Skeletal muscle satellite cell (primary cell): ENCODE data around the gene KIF23.

ENCODE experiments used
- H3K27me3 ChIP-seq: 2 replicates; pipeline ENCODE4 v1.7.0; 2013; ENCODE audit warnings: low read length; ENCODE audit not compliant: control insufficient read depth, insufficient read depth
- H3K36me3 ChIP-seq: 2 replicates; pipeline ENCODE4 v1.7.0; 2013; ENCODE audit warnings: mild to moderate bottlenecking, control low read depth, low read length; ENCODE audit not compliant: insufficient read depth
- H3K4me1 ChIP-seq: 2 replicates; pipeline ENCODE4 v1.7.0; 2013; ENCODE audit warnings: low read length; ENCODE audit not compliant: control insufficient read depth, insufficient read depth
- H3K4me2 ChIP-seq: 2 replicates; pipeline ENCODE4 v1.7.0; 2013; ENCODE audit warnings: mild to moderate bottlenecking, low read length
- H3K4me3 ChIP-seq: 2 replicates; pipeline ENCODE4 v1.7.0; 2013; ENCODE audit warnings: low read length
- H3K9ac ChIP-seq: 2 replicates; pipeline ENCODE4 v1.7.0; 2013; ENCODE audit warnings: mild to moderate bottlenecking, low read depth, low read length, moderate library complexity
- H3K9me3 ChIP-seq: replicated peaks from 2 replicates; pipeline ENCODE4 v1.7.0; 2013; ENCODE audit warnings: mild to moderate bottlenecking, control low read depth, low read length

Gene KIF23

DNA sequence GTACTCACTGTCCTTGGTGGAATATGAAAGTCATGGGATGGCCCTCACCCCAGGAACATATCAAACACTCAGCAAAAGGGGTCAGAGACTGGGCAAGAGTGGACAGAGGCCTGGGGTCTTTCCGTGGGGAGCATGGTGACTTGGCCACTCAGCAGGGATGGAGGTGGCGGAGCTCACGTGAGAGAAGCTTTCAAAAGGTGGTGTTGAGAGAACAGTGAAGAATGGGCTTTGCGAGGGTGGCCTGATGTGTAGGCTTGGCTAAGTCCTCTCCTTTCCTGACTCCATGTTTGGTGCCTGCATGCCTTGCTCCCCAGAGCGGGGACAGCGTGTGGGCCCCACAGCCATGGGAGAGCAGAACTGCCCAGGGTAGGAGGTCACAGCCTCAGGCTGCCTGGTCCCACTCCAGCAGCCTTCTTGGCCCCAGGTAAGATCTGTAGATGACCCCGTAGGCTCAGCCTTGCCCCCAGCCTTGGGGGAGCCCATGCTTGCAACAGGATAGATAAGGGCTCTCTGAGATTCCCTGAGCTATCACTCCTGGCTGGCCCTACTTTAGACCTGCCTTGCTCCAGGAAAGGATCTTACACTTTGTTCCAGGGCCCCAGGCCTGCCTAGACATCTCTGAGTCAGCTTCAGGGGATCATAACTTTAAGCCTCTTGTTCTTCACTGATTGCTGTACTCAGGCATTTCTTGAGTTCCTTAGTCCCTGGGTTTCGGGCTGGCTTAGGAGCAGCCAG lies 55.5 kb downstream of the KIF23 start:
- H3K4me1 ChIP-seq = peaks cover 19% of the 10 kb centered on the region
- no peak overlapping the region for H3K4me3 ChIP-seq
- H3K27me3 ChIP-seq = no peaks in the 10 kb centered on the region
- no peaks in the 10 kb centered on the region for H3K36me3 ChIP-seq
- no peak overlapping the region for H3K4me2 ChIP-seq
- no peak overlapping the region for H3K9ac ChIP-seq
- H3K9me3 ChIP-seq = no peaks in the 10 kb centered on the region

DNA sequence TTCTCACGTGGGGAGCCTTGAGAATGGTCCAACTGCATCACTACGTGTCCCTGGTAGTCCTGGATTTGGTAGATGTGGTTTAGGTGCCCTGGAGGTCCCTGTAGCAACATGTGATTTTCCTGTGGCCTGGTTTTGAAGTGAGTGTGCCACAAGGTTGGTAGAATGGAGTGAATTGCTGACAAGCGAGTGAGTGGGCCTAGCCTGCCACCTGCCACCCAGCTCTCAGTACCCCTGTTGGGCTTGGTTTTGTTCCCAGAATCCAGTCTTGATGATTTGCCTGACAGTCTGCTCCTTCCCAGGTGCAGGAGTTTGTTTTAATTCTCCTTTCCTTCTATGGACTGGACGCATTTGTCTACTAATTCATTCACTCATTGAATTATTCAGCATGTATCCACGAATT lies 57.9 kb downstream of the KIF23 start:
- H3K4me3 ChIP-seq = no peak overlapping the region
- H3K4me2 ChIP-seq = no peak overlapping the region
- peaks cover 17% of the 10 kb centered on the region for H3K4me1 ChIP-seq
- H3K27me3 ChIP-seq = no peaks in the 10 kb centered on the region
- H3K9me3 ChIP-seq = no peaks in the 10 kb centered on the region
- no peak overlapping the region for H3K9ac ChIP-seq
- H3K36me3 ChIP-seq = no peaks in the 10 kb centered on the region

DNA sequence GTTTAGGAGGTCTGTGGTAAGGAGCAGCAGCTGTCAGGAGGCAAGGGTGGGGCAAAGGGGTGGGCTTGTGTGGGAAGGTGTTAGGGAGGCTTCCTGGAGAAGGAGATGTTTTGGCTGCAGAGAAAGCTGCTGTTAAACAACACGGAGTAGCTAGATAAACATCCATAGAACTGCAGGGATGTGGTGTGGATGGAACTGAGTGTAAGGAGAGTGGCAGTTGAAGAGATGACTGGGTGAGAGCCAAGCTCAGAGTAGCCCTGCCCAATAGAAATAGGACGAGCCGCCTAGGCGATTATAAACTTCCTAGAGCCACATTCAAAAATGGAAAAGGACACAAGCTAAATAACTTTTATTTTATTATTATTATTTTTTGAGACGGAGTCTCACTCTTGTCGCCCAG lies 58.4 kb downstream of the KIF23 start:
- H3K27me3 ChIP-seq = no peaks in the 10 kb centered on the region
- H3K4me2 ChIP-seq = no peak overlapping the region
- no peaks in the 10 kb centered on the region for H3K9me3 ChIP-seq
- no peak overlapping the region for H3K4me3 ChIP-seq
- no peak overlapping the region for H3K9ac ChIP-seq
- H3K36me3 ChIP-seq = no peaks in the 10 kb centered on the region
- peaks cover 17% of the 10 kb centered on the region for H3K4me1 ChIP-seq

DNA sequence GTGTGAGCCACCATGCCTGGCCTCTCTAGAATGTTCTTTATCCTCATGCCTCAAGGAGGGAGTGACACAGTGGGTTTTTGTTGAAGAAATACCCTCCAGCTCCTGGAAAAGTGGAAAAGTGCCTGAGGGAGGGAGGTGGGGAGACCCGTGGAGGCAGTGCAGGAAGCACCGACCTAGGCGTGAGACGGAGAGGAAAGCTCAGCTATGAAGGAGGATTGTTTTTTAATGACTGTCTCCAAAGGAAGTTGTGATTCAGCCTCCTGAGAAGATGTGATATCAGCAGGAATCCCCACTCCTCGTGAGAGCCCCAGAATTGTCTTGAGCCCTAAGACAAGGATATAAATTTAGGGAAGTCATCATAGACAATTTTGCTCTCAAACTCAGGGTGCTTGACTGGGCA lies 60.1 kb downstream of the KIF23 start:
- Histone ChIP-seq H3K4me1 (peaks cover 9% of the 10 kb centered on the region), H3K4me3 (no peak overlapping the region), H3K36me3 (no peaks in the 10 kb centered on the region), H3K9ac (no peak overlapping the region), H3K9me3 (no peaks in the 10 kb centered on the region), H3K4me2 (no peak overlapping the region), H3K27me3 (peaks cover 8% of the 10 kb centered on the region)

DNA sequence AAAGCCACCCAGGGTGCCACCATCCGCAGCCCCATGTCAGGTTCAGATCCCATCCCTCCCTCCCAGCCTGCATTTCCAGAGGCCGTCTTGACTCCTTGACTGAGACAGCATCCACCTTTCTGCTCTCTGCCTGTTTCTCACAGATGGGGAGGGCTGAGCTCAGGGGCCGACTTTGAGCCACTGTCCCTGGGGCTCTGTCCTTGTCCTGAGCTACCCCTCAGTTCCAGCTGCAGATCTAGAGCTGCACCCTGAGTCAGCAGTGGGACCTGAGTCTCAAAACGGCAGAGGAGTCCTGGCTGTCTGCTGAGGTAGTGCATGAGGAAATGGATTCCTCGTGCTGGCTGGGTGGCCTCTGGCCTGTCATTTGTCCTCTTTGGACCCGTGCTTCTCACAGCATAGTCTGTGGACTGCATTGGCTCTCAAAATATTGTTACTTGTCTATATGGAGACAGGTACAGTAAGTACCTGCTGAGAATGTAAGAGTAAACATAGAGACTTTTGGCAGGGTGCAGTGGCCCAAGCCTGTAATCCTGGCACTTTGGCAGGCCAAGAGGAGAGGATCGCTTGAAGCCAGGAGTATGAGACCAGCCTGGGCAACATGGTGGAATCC lies 60.8 kb downstream of the KIF23 start:
- Histone ChIP-seq H3K4me3 (no peak overlapping the region), H3K9ac (no peak overlapping the region), H3K4me1 (peaks cover 9% of the 10 kb centered on the region), H3K36me3 (no peaks in the 10 kb centered on the region), H3K27me3 (peaks cover 9% of the 10 kb centered on the region), H3K9me3 (no peaks in the 10 kb centered on the region), H3K4me2 (no peak overlapping the region)

DNA sequence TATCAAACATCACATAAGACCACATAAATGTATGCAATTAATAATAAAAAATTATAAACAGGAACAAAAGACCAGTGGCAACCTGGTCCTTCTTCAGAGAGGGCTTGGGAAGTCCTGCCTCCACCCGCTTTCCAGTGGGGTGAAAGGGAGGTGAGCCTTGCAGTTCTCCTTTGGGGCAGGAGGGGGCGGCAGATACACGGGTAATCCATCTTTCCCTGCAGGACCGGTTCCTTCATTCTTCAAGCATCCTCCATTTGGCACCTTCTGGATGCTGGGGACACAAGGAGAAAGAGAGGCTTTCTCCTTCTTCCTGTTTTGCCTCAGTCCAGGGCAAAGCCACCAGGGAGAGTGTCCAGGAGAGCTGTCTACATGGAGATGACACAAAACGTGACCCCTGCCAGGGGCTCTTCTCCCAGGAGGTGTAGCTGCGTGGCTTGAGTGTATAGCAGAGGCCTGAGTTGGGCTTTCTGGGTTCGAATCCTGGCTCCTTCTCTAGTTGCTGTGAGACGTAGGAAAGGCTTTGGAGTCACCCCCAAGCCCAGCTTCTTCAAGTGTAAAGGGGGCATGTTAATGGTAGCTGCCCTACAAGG lies 61.7 kb downstream of the KIF23 start:
- Histone ChIP-seq H3K27me3 (peaks cover 9% of the 10 kb centered on the region), H3K4me1 (peaks cover 9% of the 10 kb centered on the region), H3K9me3 (no peaks in the 10 kb centered on the region), H3K36me3 (no peaks in the 10 kb centered on the region), H3K9ac (no peak overlapping the region), H3K4me3 (no peak overlapping the region), H3K4me2 (no peak overlapping the region)

DNA sequence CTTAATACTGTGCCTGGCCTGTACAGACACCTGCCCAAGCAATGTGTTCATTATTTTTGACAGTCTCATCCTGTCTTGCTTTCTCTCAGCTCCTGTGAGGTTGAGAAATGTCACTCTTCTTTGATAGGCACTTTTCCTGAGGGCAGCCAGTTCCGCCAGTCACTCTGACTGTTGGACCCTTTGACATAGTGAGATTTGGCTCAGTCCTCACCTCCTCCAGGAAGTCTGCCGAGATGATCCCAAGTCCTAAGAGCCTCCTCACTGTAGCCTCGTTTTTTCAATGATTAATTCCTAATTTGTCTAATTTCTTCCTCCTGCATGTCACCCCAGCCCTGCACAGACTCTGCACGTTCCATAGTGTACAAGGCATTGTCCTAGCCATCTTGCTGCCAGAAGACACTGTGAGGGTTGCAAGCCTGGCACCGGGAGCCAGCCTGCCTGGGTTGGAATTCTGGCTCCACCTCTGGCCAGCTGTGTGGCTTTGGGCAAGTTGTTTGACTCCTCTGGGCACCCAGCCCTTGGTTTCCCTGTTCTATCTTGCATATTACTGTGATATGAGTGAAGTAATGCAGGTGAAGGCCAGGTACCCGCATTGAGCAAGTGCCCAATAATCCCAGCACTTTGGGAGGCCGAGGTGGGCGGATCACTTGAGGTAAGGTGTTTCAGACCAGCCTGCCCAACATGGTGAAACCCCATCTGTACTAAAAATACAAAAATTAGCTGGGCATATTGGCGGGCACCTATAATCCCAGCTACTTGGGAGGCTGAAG lies 62.7 kb downstream of the KIF23 start:
- H3K9ac ChIP-seq = no peak overlapping the region
- H3K4me3 ChIP-seq = no peak overlapping the region
- H3K9me3 ChIP-seq = no peaks in the 10 kb centered on the region
- peaks cover 9% of the 10 kb centered on the region for H3K27me3 ChIP-seq
- peaks cover 9% of the 10 kb centered on the region for H3K4me1 ChIP-seq
- H3K36me3 ChIP-seq = no peaks in the 10 kb centered on the region
- no peak overlapping the region for H3K4me2 ChIP-seq

DNA sequence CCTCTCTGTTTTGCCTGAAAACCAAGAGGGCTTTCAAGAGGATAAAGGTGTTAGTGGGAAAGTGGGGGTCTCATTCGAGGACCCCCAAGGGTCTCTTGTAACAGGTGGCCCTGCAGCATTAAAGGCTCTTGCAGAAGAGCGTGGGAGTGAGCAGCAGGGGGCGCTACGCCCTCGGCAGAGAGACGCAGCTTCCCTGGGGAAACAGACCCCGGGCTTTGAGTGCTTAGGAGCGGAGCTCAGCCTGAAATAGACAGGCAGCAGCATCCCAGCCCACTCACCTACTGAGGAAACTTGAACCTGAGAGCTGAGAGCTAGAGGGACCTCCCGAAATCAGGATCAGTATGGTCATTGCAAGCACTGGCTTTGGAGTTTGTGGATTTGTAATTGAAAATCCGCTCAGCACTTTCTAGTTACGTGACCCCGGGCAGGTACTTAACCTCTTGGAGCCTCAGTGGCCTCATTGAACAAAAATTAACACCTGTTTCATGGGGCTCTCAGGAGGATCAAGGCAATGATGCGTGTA lies 64.2 kb downstream of the KIF23 start:
- Histone ChIP-seq H3K4me3 (no peak overlapping the region), H3K36me3 (no peaks in the 10 kb centered on the region), H3K27me3 (peaks cover 14% of the 10 kb centered on the region), H3K4me1 (peaks cover 9% of the 10 kb centered on the region), H3K9ac (no peak overlapping the region), H3K4me2 (no peak overlapping the region), H3K9me3 (no peaks in the 10 kb centered on the region)

DNA sequence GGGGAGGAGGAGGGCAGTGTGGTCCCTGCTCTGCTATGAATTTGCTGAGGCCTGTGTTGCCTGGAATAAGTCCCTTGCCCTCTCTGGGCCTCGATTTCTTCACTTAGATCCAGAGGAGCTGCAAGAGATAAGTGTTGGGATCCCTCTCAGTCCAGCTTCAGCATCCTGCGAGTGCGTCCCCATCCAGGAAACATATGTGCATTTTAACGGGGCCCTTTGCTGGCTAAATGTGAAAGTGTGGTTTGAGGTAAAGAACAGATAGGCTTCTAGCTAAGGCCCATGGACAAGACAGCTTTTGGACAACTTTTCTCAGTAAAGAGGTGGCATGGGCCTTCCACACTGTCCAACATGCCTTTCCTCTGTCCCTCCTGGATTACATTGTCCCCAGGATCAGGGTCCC lies 64.9 kb downstream of the KIF23 start:
- Histone ChIP-seq H3K9ac (no peak overlapping the region), H3K36me3 (no peaks in the 10 kb centered on the region), H3K4me2 (no peak overlapping the region), H3K4me3 (no peak overlapping the region), H3K9me3 (no peaks in the 10 kb centered on the region), H3K27me3 (peaks cover 14% of the 10 kb centered on the region), H3K4me1 (peaks cover 7% of the 10 kb centered on the region)

DNA sequence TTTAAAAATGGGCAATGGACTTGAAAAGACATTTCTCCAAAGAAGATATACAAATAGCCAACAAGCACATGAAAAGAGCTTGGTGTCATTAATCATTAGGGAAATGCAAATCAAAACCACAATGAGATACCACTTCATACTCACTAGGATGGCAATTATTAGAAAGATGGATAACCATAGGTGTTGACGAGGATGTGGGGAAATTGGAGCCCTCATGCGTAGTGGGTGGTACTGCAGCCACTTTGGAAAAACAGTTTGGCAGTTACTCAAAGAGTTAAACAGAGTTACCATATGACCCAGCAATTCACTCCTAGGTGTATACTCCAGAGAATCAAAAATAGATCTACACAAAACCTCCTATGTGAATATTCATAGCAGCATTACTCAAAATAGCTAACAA lies 65.8 kb downstream of the KIF23 start:
- Histone ChIP-seq H3K9ac (no peak overlapping the region), H3K36me3 (no peaks in the 10 kb centered on the region), H3K9me3 (no peaks in the 10 kb centered on the region), H3K4me3 (no peak overlapping the region), H3K4me2 (no peak overlapping the region), H3K27me3 (peaks cover 20% of the 10 kb centered on the region), H3K4me1 (no peaks in the 10 kb centered on the region)

DNA sequence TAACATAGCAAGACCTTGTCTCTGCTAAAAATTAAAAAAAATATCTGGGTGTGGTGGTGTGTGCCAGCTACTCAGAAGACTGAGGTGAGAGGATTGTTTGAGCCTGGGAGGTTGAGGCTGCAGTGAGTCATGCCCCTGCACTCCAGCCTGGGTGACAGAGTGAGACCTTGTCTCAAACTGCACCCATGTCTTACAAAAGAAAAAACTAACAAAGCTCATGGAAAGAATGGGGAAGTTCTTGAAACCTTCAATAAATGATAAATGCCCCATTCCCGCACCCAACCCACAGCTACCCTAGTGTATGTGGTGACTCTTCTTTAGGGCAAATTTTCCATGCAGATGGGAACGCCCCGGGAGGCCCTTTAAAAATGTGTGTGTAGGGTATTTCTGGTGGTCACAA lies 66.8 kb downstream of the KIF23 start:
- no peaks in the 10 kb centered on the region for H3K9me3 ChIP-seq
- no peaks in the 10 kb centered on the region for H3K36me3 ChIP-seq
- no peak overlapping the region for H3K4me2 ChIP-seq
- peaks cover 25% of the 10 kb centered on the region for H3K27me3 ChIP-seq
- no peaks in the 10 kb centered on the region for H3K4me1 ChIP-seq
- H3K9ac ChIP-seq = no peak overlapping the region
- H3K4me3 ChIP-seq = no peak overlapping the region
